Gastroesophageal sphincter (tissue), 4 donors: ENCODE results near the gene CLDN22. TPM values are rescaled to one million over a fixed set of nuclear protein-coding genes. Genes with fewer than 3 reads are reported as not detected.

Source experiments
- ATAC-seq: fragments of 150-250 bp; one replicate; pipeline ENCODE4 v1.9.1; 2016; ENCODE audit warnings: mild to moderate bottlenecking, moderate library complexity
- H3K27ac ChIP-seq, 4 donors: fragments of 200-600 bp; sonication (generic) in 3 of 4; 1 replicate in 3 of 4; 2 replicates in 1 of 4; pipeline ENCODE4 v1.5.1; 2016 to 2019
- H3K27me3 ChIP-seq: fragments of 200-600 bp; sonication (generic); one replicate; pipeline ENCODE4 v1.5.1; 2019
- H3K36me3 ChIP-seq, 2 donors: fragments of 200-600 bp; sonication (generic); one replicate each; pipeline ENCODE4 v1.5.1; 2019; ENCODE audit warnings: control low read depth in 1 of 2
- H3K4me1 ChIP-seq, 3 donors: fragments of 200-600 bp; sonication (generic); 1 replicate in 2 of 3; 2 replicates in 1 of 3; pipeline ENCODE4 v1.5.1; 2016 to 2019; ENCODE audit warnings: control low read depth in 2 of 3
- H3K4me3 ChIP-seq, 2 donors: fragments of 200-600 bp; sonication (generic); one replicate each; pipeline ENCODE4 v1.5.1; 2019; ENCODE audit warnings: mild to moderate bottlenecking in 1 of 2, moderate library complexity in 1 of 2
- H3K9me3 ChIP-seq, 3 donors: fragments of 200-600 bp; sonication (generic); one replicate each; pipeline ENCODE4 v1.5.1; 2017 to 2019; ENCODE audit warnings: control low read depth in 2 of 3
- EP300 ChIP-seq: sonication (generic); formaldehyde crosslinking; IDR thresholded peaks from one replicate; pipeline ENCODE4 v1.6.1; 2017; ENCODE audit warnings: antibody characterized with exemption, mild to moderate bottlenecking
- POLR2A ChIP-seq, 2 donors: fragments of 450-650 bp; IDR thresholded peaks; one replicate each; pipeline ENCODE4 v1.6.1; 2017; ENCODE audit warnings: antibody characterized with exemption in 2 of 2, mild to moderate bottlenecking in 2 of 2, moderate library complexity in 1 of 2
- POLR2AphosphoS5 ChIP-seq: sonication (generic); formaldehyde crosslinking; IDR thresholded peaks from one replicate; pipeline ENCODE4 v1.6.1; 2017; ENCODE audit warnings: antibody characterized with exemption
- WGBS, 2 donors: methylation state at CpG; one replicate each; pipeline ENCODE4 v1.1.5; 2018; ENCODE audit warnings: low coverage in 1 of 2; 5-methylcytosine and 5-hydroxymethylcytosine counted together
- total RNA-seq, 4 donors: library from RNA; depleted of rRNA; stranded (reverse); fragments of >200 nt; gene quantifications; one replicate each; pipeline ENCODE4 v1.1.0, GENCODE V29; 2016
- TF ChIP-seq, protein P1 (sequence below), 4 experiments: fragments of 200-600 bp in 2 of 4; fragments of 450-650 bp in 2 of 4; sonication (generic) in 1 of 4; IDR thresholded peaks; one replicate each; pipeline ENCODE4 v1.5.1; 2017 to 2019; ENCODE audit warnings: antibody characterized with exemption in 4 of 4, mild to moderate bottlenecking in 2 of 4, moderate library complexity in 2 of 4

CLDN22 gene
- total RNA-seq, 4 donors from 2014 or later = 1.4 TPM; not detected in 3

DNA sequence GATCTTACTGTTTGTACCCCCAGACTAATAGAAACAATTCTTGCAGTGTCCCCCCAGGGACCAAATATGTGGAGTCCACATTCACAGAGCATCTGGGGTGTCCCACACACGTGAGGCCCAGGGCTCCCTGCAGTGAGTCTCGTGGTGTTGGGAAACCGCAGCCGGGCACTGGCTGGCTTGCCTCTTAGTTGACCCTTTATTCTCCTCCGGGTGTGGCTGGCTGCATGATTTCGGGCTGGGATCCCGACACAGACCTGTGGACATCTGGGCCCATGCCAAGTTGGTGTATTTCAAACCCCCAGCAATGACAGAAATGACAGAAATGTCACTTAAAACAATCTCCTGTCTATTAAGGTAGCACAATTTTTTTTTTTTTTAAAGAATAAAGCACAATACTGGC, 17.8 kb upstream of the CLDN22 start:
- no peak for ATAC-seq
- H3K4me1 ChIP-seq = peaks cover 0 to 5% (median 0%) of the 10 kb centered on the region in 3 donors
- no CpG with 5 or more reads among the region's 7 CpGs for WGBS, 2 donors
- H3K27ac ChIP-seq = no peak overlapping the region
- H3K27me3 ChIP-seq = peaks cover 10% of the 10 kb centered on the region
- H3K36me3 ChIP-seq = no peaks in the 10 kb centered on the region
- TF ChIP-seq POLR2A (IDR thresholded peaks at IDR 0.05) = no peak
- TF ChIP-seq, protein P1, sequence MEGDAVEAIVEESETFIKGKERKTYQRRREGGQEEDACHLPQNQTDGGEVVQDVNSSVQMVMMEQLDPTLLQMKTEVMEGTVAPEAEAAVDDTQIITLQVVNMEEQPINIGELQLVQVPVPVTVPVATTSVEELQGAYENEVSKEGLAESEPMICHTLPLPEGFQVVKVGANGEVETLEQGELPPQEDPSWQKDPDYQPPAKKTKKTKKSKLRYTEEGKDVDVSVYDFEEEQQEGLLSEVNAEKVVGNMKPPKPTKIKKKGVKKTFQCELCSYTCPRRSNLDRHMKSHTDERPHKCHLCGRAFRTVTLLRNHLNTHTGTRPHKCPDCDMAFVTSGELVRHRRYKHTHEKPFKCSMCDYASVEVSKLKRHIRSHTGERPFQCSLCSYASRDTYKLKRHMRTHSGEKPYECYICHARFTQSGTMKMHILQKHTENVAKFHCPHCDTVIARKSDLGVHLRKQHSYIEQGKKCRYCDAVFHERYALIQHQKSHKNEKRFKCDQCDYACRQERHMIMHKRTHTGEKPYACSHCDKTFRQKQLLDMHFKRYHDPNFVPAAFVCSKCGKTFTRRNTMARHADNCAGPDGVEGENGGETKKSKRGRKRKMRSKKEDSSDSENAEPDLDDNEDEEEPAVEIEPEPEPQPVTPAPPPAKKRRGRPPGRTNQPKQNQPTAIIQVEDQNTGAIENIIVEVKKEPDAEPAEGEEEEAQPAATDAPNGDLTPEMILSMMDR (IDR thresholded peaks at IDR 0.05) = no peak
- no peaks in the 10 kb centered on the region for H3K9me3 ChIP-seq
- no peak overlapping the region for H3K4me3 ChIP-seq

GRCh38 chr4:183337349-183337748, 17.3 kb upstream of the CLDN22 start:
- Histone ChIP-seq H3K27ac (no peak overlapping the region), H3K4me1 (peaks cover 0 to under 1% (median 0%) of the 10 kb centered on the region in 3 donors), H3K36me3 (no peaks in the 10 kb centered on the region), H3K27me3 (peaks cover 6% of the 10 kb centered on the region), H3K4me3 (no peak overlapping the region), H3K9me3 (no peaks in the 10 kb centered on the region)
- 80% methylated on average over 3 of the region's 9 CpGs; no CpG with 5 or more reads in 1 of the 2 donors for WGBS, 2 donors
- TF ChIP-seq, protein P1 (IDR thresholded peaks at IDR 0.05) = no peak
- TF ChIP-seq EP300 (no peak), POLR2A (IDR thresholded peaks at IDR 0.05) (no peak), POLR2AphosphoS5 (no peak)
- no peak for ATAC-seq

DNA sequence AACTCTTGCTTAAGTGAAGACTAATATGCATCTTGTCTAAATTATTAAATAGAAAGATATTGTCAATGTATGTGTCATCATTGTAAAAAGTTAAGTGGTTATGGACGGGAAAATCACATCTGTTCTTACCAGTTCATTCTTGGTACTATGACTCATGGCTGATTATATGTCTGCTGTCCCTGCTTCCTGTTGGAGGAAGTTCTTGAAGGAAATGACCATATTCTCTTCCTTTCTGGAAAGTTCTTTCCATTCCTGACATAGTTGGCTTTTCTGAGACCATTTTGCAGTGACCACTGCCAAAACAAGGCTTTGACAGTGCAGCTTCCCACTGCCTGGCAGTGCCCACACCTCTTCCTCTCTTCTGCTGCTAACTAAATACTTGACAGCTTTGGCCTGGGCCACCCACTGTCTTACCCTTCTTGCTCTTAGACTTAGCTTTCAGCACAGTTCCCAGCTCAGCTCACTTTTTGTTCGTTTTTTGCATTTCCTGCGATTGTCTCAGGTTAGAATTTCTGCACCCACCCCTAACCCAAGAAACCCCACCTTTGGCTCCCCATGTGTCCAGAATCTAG, 15.4 kb upstream of the CLDN22 start:
- H3K4me3 ChIP-seq = no peak overlapping the region
- no peaks in the 10 kb centered on the region for H3K9me3 ChIP-seq
- ATAC-seq = peak; percentile 28
- WGBS, 2 donors = 58 to 81% methylated on average over 3 of the region's 3 CpGs
- TF ChIP-seq POLR2A (IDR thresholded peaks at IDR 0.05) (no peak), EP300 (no peak)
- TF ChIP-seq, protein P1 (IDR thresholded peaks at IDR 0.05) = no peak
- H3K4me1 ChIP-seq = no peaks in the 10 kb centered on the region
- H3K36me3 ChIP-seq = no peaks in the 10 kb centered on the region
- no peak overlapping the region for H3K27ac ChIP-seq
- peaks cover 6% of the 10 kb centered on the region for H3K27me3 ChIP-seq

DNA sequence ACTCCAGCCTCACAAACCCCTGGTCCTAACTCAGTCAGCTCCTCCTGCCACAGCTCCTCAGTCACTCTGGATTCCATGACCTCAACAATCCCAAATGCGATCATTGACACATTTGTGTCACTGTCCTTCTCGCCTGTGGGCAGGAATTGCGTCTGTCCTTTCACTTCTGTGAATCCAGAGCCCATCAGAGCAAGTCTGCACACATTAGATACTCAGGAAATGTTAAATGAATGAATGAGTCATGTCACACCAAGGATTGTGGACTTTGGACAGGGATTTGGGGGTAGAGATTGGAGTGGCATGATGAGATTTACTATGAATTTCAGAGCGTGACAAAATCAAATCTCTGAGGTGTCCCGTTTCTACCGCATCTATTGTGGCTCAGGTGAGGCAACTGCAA, 13.9 kb upstream of the CLDN22 start:
- Histone ChIP-seq H3K36me3 (no peaks in the 10 kb centered on the region), H3K27ac (no peak overlapping the region), H3K4me3 (no peak overlapping the region), H3K4me1 (peaks cover 0 to 6% (median 0%) of the 10 kb centered on the region in 3 donors), H3K9me3 (no peaks in the 10 kb centered on the region), H3K27me3 (peaks cover 6% of the 10 kb centered on the region)
- no peak for ATAC-seq
- TF ChIP-seq, protein P1 (IDR thresholded peaks at IDR 0.05) = no peak
- no peak for TF ChIP-seq POLR2A (IDR thresholded peaks at IDR 0.05)
- TF ChIP-seq EP300 = no peak
- no peak for TF ChIP-seq POLR2AphosphoS5
- 79 to 86% methylated on average over 4 to 6 of the region's 6 CpGs for WGBS, 2 donors

DNA sequence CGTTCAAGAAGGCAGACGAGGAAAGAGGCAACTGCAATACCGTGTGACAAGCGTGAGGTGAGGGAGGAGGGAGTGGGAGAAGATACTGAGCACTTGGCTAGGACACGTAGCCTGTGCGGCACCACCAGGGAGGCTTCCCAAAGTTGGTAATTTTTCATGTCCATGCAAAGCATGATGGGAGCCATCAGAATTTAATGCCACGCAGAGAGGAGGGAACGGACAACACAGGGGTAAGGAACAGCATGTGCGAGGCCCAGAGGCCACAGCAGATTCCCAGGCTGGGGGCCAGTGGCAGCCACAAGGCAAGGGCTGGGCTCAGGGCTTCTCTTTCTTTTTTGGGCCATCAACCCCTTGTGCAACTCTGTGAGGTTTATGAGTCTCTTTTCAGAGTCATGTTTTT, 13.1 kb upstream of the CLDN22 start:
- H3K4me3 ChIP-seq = no peak overlapping the region
- WGBS, 2 donors = 79 to 90% methylated on average over 4 to 9 of the region's 9 CpGs
- ATAC-seq = no peak
- TF ChIP-seq POLR2AphosphoS5 = no peak
- no peak for TF ChIP-seq EP300
- TF ChIP-seq, protein P1 (IDR thresholded peaks at IDR 0.05) = no peak
- no peak for TF ChIP-seq POLR2A (IDR thresholded peaks at IDR 0.05)
- no peaks in the 10 kb centered on the region for H3K36me3 ChIP-seq
- peaks cover 0 to 6% (median 0%) of the 10 kb centered on the region in 3 donors for H3K4me1 ChIP-seq
- H3K27me3 ChIP-seq = peaks cover 6% of the 10 kb centered on the region
- H3K27ac ChIP-seq = no peak overlapping the region
- no peaks in the 10 kb centered on the region for H3K9me3 ChIP-seq
